Vagina (tissue), 2 donors: ENCODE measurements around the gene UBFD1.

ENCODE experiments used
- CTCF ChIP-seq, 3 experiments: fragments of 450-650 bp in 2 of 3; fragments of 200-600 bp in 1 of 3; sonication (generic) in 1 of 3; IDR thresholded peaks; one replicate each; pipeline ENCODE4 v1.5.1; 2017 to 2019; ENCODE audit warnings: antibody characterized with exemption in 3 of 3, mild to moderate bottlenecking in 2 of 3, moderate library complexity in 2 of 3
- POLR2A ChIP-seq, 2 donors: fragments of 450-650 bp; IDR thresholded peaks; one replicate each; pipeline ENCODE4 v1.6.1; 2017; ENCODE audit warnings: antibody characterized with exemption in 2 of 2, mild to moderate bottlenecking in 2 of 2, moderate library complexity in 2 of 2

- TF ChIP-seq POLR2A (IDR thresholded peaks at IDR 0.05) = no peak
- TF ChIP-seq CTCF (IDR thresholded peaks at IDR 0.05) = no peak
Observed at GRCh38 chr16:23521037-23521743, 36.3 kb upstream of the UBFD1 start.
